T-helper 22 cell (primary cell): ENCODE results near the gene AHNAK.
A peak's percentile ranks its signal among the peaks of the same experiment; 100 is the strongest.
"Not testable (repeated sequence)": the region's sequence is repeated elsewhere in the genome, so short reads cannot be mapped to it uniquely, and the experiment has no call there.

Experiments
- DNase-seq: peaks from one replicate; pipeline ENCODE4 v3.0.0-alpha.2; 2020; ENCODE audit warnings: low read depth

Gene AHNAK, protein sequence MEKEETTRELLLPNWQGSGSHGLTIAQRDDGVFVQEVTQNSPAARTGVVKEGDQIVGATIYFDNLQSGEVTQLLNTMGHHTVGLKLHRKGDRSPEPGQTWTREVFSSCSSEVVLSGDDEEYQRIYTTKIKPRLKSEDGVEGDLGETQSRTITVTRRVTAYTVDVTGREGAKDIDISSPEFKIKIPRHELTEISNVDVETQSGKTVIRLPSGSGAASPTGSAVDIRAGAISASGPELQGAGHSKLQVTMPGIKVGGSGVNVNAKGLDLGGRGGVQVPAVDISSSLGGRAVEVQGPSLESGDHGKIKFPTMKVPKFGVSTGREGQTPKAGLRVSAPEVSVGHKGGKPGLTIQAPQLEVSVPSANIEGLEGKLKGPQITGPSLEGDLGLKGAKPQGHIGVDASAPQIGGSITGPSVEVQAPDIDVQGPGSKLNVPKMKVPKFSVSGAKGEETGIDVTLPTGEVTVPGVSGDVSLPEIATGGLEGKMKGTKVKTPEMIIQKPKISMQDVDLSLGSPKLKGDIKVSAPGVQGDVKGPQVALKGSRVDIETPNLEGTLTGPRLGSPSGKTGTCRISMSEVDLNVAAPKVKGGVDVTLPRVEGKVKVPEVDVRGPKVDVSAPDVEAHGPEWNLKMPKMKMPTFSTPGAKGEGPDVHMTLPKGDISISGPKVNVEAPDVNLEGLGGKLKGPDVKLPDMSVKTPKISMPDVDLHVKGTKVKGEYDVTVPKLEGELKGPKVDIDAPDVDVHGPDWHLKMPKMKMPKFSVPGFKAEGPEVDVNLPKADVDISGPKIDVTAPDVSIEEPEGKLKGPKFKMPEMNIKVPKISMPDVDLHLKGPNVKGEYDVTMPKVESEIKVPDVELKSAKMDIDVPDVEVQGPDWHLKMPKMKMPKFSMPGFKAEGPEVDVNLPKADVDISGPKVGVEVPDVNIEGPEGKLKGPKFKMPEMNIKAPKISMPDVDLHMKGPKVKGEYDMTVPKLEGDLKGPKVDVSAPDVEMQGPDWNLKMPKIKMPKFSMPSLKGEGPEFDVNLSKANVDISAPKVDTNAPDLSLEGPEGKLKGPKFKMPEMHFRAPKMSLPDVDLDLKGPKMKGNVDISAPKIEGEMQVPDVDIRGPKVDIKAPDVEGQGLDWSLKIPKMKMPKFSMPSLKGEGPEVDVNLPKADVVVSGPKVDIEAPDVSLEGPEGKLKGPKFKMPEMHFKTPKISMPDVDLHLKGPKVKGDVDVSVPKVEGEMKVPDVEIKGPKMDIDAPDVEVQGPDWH (N-terminal part only)

DNA sequence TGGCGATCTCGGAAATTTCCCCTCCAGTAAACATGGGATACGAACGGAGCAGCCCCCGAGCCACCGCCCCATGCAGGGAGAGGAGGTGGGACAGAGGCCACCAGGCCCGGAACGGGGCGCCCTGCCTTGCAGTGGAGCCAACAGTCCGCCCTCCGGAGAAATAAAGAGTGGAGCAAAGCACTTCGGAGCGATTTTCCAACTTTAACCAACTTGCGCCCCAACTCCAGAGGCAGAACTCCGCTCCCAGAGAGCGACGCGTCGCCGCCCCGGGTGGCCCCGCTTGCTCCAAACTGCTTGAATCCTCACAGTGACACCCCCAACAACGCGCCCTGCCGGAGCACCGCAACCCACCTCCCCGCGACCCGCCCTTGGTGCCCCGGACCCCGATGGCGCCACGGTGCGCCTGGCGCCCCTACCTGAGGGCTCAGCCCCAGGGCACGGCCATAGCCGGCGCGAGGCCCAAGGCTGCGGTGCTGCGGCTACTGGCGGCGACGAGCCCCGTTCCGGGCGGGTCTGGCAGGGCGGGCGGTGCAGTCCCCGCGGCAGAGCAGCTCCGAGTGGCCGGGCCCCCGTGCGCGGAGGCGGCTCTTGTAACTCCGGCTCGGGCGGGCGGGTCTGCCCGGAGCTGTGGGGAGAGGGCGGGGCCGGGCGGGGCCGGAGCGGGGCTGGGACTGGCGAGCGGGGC, at the start of gene AHNAK:
TSS of gene AHNAK (minus strand) at position 563 of the 685 bp plus-strand sequence. CDS start 10,708 bp downstream, outside the sequence.
- peak; percentile 58 for DNase-seq

DNA sequence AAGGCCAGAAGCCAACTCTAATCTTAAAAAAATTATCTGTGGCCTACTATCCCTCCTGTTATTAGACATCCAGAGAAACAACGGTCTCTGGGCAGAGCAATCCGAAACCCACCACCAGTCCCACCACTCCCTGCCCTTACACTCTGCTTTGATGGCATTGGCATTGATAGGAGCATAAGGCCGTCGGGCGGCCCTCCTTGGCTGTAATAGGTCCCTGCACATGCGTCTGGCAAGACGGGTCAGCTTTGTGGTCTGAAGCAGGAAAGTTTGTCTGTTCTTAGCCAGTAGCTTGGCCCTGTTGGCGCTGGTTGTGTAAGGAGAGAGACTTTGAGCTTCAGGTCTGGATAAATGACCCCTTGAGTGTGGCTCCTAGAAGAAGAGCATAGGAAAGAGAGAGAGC, 48.5 kb upstream of the AHNAK start:
- DNase-seq, result no peak

DNA sequence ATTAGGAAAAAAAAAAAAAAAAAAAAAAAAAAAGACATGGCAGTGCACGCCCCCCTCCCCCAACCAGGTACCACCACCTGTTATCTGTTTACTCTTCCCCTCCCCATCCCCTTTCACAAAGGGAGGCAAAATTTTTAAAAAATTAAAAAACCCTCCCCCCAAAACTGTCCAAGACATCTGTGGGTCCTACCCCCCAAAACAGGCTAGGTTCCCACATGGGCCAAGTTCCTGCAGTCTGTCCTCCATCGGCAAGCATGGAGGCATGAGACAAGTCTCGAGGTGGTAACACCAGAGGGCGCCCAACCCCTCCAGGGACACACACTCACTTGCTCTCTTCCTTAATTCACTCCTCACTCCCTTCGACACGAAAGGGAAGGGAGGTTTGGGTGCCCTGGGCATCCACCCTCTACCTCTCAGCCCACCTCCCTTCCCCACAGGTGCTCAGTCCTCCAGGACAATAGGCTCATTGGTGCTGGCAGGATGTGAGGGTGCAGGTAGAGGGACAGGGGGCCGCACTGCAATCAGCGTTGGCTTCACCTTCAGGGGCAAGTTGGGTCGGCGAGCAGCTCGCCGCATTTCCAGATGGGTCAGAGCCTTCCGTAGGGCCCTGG, 46.9 kb upstream of the AHNAK start:
- DNase-seq, result peak; percentile 54

DNA sequence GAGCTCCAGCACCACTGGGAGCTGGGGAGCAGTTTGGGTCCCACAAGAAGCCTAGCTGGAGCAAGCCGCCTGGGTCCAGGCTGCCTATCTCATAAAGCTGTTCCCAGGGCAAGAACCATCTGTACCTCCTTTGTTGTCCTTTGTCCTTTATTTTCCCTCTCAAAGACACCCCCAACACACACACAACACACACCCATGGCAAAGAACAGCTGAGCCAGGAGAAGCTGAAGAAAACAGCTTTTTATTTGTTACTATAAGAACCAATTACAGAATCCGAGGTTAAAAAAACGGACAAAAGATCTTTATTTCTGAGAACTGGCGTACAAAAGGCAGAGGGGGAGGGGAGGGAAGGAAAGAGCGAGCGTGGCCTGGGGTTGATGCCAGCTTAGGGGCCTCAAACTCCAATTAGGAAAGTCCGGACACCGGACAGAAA, 46.4 kb upstream of the AHNAK start:
- no peak for DNase-seq

DNA sequence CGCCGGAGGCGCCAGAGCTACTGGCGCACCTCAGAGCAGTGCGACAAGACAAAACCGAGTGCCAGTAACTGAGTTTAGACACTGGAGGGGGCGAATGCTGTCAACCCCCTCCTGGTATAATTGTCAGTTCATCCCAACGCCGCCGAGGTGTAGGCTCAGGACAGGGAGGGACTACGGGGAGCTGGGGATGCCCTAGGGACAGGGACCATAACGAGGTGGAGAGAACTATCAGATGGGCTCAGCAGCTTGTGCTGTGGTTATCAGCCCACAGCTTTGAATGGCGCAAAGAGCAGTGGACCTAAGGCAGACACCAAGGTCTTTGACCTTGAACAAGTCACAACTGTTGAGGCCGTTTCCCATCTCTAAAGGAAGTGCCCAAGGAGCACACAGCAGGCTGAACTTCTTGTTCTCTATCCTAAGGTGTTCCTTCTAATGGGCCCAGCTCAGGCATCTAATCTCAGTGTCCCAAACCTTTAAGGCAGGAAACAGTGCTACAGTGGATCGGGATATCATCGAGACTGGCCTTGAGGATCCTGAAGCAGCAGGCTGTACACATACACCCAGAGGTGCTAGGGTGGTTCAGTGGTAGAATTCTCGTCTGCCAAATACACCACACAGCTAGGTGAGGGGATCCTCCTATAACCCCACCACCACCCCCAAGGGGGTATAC, 45.7 kb upstream of the AHNAK start:
- DNase-seq, result no peak

- DNase-seq, result peak; percentile 95
Observed at GRCh38 chr11:62591448-62592145, 45.0 kb upstream of the AHNAK start, which contains the start of gene TUT1. TSS of gene TUT1 (minus strand) at chr11:62591523. CDS start at chr11:62591485, 38 bp downstream.

DNA sequence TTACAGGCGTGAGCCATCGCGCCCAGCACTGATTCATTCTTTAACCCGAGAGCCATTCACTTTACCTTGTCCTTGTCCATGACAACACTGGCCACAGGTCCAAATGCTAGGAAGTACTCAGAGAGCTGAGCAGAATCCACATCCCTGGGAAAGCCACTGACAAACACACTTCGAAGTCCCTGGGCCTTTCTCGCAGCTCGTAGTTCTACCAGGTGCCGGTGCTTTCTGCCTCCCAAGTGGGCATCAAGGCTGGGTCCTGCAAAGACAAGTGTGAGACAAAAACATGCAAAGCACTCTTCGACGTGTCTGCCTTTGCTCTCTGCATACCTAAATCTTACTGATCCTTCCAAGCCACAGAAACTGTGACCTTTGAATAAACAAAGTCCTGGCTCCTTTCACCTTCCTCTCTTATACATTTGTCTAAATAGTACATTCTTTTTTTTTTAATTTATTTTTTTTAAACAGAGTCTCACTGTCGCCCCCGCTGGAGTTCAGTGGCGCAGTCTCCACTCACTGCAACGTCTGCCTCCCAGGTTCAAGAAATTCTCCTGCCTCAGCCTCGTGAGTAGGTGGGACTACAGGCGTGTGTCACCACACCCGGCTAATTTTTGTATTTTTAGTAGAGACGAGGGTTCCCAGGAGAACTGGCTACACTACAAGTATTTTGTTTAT, 42.5 kb upstream of the AHNAK start:
- DNase-seq, result no peak

DNA sequence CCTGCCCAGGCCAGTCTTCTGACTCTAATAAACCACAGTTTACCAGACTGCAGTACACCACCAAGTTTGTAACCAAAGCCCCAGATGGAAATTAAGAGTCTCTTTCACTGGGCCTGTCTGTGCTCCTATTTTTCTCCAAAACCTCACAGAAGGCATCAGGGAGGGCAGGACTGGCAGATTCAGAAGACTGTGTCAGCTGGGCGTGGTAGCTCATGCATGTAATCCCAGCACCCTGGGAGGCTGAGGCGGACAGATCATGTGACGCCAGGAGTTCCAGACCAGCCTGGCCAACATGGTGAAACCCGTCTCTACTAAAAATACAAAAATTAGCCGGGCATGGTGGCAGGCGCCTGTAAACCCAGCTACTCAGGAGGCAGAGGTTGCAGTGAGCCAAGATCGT, 38.8 kb upstream of the AHNAK start:
- not testable (repeated sequence) for DNase-seq

DNA sequence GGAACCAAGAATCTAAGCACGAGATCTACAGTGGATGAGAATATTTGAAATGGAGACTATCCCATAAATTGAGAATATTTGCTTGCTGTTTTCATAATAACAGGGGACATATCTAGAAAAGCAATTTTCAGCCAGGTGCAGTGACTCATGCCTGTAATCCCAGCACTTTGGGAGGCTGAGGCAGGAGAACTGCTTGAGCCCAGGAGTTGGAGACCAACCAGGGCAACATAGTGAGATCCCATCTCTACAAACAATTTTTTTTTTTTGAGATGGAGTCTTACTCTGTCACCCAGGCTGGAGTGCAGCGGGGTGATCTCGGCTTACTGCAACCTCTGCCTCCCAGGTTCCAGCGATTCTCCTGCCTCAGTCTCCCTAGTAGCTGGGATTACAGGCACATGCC, 35.1 kb upstream of the AHNAK start:
- DNase-seq, result not testable (repeated sequence)

DNA sequence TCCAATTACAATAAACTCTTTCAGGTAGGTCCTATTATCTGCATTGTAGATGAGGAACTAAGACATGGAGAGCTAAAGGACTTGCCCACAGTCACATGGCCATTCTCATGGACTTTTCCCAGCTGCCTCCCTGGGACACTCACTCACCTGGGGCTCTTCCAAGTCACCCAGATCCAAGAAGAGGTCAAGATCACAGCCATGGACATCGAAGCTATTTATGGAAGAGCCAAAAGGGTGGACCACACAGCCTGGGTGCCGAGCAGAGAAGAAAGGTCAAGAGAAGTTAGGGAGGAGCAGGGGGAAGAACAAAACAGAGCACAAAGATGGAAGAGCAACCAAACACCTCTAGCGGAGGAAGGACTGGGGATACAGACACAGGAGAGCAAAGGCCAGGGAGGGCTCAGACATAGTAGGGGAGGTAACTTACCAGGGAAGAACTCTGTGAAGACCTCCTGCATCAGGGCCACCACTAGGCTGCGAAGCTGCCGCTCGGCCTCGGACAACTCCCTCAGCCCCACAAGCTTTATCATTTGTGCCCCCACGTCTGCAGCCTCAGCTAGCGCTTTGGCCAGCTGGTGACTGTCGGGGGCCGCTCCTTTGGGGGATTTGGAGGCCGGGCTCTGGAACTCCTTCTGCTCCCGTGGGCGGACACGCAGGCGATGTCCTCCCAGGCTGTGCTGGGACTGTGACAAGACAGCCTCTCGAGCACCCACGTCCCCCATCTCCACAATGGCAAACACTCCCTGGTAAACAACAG, 34.5 kb upstream of the AHNAK start:
- no peak for DNase-seq

DNA sequence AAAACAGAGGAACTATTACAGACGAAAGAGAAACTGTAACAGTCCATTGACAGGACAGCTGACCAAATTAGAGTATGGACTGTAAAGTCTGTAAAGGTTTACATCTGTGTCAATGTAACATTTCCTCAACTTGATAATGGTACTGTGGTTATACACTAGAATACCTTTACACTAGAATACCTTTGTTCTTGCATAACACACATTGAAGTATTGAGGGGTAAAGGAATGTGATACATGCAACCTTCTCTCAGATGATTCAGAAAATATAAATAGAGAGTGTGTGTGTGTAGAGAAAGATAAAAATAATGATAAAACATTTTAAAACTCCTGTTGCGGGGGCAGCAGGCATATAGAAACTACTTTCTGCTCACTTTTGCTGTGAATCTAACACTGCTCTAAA, 32.6 kb upstream of the AHNAK start:
- no peak for DNase-seq

- DNase-seq, result no peak
Observed at GRCh38 chr11:62578541-62578940, 31.9 kb upstream of the AHNAK start.

DNA sequence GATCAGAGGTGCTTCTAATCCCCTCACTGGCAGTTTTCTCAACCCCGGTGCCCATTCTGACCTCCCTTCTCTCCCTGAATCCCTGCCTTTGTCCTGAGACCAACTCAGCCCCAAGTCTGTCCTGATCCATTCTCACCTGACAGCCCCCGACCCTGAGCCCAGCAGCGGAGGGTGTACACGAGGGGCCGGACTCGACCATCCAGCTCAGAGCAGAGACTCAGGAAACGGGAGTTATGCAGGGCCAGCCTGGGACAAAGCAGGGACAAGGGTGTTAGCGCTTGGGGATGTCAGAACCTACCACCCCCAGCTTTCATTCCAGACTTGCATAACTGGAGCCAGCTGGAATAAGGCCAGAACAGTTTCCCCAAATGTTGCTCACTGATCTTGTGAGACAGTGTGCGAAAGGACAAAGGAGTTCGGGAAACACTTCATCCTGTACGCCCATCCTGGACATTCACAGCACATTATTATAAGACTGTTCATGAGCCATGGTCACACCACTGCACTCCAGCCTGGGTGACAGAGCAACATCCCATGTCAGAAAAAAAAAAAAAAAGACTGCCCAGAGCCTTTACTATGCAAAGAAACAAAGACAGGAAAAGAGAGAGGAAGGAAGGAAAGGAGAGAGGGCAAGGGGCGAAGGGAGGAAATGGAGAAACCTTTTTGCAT, 30.6 kb upstream of the AHNAK start:
- DNase-seq, result no peak

- no peak for DNase-seq
Observed at GRCh38 chr11:62575837-62576236, 29.2 kb upstream of the AHNAK start.

- DNase-seq, result no peak
Observed at GRCh38 chr11:62575156-62575555, 28.6 kb upstream of the AHNAK start.

- no peak for DNase-seq
Observed at GRCh38 chr11:62574363-62575071, 27.9 kb upstream of the AHNAK start.
